SKM-1 treated with dmso at 0.1 percent for 144 hours (cell line): ENCODE results near the gene CD6.
"Not testable (repeated sequence)": the region's sequence is repeated elsewhere in the genome, so short reads cannot be mapped to it uniquely, and the experiment has no call there.

Source experiments
- DNase-seq: peaks from one replicate; lab custom pipeline; 2025; ENCODE audit not compliant: unreplicated experiment; lab: John Stamatoyannopoulos, UW

Gene CD6

DNA sequence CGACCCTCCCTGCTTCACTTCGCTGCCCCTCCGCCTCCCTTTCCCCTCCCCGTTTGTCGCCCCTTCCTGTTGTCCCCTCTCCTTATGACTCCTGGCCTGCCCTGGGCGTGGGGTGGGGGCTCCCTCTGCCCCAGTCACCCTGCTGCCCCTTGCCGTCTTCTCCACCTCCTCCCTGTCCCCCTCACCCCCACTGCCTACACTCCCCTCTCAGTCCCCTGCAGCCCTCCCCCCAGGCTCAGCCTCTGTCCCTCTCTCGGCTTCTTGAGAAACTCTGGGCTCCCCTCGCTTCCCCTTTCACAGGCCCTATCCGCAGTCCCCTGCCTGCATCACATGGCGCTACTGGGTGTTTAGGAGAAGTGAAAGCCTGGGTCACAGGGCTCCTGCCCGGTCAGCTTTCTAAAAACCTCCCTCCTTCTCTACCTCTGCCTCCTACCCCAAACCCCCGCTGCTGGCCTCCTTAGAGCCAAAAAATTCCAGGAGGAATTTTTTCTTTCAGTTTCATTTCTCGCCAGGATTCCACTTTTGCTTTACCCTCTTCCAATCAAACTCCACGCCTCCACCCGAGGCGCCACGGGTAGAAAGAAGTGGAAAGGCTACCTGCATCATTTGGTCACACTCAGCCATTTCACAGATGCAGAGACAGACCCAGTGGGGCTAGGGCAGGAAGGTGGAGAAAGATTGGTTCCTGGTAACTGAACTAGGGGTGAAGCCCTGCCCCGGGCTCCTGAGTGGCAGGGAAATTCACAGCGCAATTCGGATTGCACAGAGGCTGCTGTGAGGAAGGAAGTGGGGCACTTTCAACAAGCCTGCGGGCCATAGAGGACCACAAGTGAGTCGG is 19.4 kb upstream of the CD6 start, which contains the start of gene SLC15A3:
Gene SLC15A3, minus strand, starts transcription at position 273 of the 838 bp plus-strand sequence. CDS start 625 bp downstream, outside the sequence.
- DNase-seq, result peak; percentile 94

DNA sequence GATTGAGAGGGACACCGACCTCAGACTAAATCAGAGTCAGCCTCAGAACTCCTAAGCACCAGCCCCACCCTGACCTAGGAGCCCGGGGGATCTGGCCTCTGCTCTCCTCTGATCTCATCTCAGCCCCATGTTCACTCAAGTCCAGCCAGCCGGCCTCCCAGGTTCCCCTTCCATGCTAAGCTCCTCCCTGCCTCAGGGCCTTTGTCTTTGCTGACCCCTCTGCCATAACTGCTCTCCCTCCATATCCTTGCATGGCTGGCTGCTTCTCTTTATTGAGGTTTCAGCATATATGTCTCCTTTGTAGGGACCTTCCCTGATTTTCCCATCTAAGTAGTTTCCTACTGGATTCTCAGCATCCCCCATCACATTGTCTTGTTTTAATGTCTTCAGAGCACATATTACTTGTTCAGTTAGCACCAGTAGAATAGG is 18.7 kb upstream of the CD6 start:
- no peak for DNase-seq

DNA sequence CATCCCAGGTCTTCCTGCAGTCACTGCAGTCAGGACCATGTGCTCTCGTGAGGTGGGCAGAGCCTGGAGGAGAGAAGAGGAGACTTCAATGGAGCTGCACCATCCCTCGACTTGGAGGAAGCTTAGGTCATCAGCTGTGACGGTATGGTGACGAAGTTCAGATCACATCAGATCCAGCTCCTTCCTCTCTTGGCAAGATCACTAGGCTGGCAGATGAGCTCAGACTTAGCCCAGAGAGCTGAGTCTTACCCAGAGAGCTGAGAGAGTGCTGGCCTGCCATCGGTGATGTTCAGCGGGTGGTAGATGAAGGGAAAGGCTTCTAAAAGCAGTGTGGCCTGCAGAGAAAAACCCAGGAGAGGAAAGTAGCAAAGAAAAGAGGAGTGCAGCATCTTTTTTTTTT is 17.7 kb upstream of the CD6 start:
- DNase-seq, result no peak

DNA sequence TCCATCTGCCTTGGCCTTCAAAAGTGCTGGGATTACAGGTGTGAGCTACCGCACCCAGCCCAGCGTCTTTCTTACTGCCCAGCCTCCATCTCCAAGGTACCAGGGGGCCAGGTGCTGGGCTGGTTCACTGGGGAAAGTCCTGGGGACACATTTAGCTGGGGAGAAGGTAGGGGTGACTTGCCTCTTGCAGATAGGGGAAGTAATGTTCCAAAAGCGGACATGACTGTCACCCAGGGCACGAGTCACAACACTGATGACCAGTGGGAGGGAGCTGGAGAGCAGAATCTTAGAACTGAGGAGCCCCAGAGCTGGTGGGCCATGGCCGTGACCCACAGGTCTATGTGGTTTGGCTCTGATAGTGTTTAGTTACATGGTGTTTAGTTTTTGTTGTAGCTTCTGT is 17.1 kb upstream of the CD6 start:
- DNase-seq, result no peak

DNA sequence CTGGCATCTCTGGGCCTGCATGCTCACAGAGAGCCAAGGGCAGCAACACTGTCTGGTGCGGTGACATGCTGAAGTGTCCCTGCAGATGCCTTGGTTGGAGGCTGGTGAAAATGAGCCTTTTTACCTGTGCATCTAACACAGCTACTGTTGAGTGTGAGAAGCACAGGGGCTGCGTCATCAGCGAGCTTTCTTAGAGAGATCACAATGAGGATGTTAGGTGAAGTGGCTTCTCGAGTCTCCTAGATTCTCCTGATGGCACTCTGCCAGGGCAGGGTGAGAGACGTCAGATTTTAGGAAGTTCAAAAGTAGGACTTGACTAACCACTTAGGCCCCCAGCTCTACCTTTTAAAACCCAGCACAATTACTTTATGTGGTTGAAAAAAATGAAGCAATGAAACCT is 15.9 kb upstream of the CD6 start:
- DNase-seq, result no peak

DNA sequence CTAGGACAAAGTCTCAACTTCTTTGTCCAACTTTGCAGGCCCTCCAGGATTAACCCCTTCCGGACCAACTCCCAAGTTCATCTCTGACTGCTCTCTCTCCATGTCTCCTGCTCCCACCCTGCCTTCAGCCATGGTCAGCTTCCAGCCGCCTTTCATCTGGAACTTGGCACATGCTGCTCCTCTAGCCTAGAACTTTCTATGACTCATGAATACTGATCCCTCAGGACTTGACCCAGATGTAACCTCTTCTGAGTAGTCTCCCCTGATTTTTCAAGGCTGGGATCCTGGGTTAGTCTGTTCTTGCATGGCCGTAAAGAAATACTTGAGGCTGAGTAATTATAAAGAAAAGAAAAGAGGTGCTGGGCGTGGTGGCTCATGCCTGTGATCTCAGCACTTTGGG is 14.3 kb upstream of the CD6 start:
- no peak for DNase-seq

DNA sequence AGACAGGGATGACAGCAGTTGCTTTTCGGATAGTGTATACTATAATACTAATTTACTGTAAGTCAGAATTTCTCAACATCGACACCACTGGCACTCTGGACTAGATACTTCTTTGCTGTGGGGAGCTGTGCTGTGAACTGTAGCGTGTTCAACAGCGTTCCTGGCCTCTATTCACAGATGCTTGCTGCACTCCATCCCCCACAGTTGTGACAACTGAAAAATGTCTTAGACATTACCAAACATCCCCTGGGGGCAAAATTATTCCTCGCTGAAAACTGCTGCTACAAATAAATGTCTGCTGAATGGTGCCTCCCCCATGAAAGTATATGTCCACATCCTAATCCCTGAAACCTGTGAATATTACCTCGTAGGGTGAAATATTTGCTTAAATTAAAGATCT is 12.0 kb upstream of the CD6 start:
- no peak for DNase-seq

DNA sequence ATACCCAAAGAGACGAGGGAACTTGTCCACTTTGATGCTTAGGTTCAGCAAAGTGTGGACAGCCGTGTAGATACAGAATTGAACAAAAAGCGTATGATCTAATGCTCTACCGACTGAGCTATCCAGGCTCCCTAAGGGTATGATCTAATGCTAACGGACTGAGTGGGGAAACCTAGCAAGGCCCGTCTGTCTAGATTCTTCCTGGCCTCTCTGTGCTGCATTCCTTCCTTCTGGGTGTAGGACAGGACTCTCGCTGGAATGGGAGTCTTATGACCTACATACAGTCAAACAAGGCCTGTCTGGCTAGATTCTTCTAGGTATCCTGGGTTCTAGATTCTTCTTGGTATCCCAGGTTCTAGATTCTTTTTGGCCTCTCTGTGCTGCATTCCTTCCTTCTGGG is 11.1 kb upstream of the CD6 start:
- no peak for DNase-seq

DNA sequence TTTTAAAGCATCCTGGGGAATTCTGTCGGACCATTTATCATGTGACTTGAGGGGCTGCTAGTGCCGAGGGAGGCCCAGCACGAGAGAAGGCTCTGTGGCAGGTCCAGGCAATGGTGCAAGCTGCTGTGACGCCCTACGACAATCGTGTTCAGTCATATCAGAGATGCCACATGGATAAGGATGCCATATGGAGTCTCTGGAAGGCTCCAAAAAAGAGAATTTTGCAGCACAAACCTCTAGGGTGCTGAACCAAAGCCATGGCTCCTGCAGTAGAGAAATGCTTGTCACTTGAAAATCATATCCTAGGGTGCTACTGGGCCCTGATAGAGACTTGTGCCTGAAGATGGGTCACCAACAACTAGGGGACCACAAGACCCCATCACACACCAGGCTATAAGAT is 6.7 kb upstream of the CD6 start:
- no peak for DNase-seq

DNA sequence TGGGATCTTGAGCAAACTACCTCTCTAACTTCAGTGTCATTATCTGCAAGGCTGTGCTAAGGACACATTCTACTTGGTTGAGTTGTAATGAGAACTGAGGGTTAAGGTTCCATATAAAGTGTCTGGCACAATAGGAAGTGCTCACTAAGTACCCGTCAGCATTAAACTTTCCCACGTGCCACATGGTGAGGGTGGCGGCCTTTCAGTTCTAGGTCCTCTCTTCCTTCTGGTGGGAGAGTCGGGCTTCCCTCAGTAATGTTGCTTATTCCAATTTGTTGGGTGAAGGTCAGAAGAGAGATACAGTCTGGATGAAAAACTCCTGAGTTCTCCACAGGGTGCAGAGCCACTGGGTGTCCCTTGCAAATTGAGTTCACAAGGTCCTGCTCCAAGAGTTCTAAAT is 4.6 kb upstream of the CD6 start:
- DNase-seq, result no peak

DNA sequence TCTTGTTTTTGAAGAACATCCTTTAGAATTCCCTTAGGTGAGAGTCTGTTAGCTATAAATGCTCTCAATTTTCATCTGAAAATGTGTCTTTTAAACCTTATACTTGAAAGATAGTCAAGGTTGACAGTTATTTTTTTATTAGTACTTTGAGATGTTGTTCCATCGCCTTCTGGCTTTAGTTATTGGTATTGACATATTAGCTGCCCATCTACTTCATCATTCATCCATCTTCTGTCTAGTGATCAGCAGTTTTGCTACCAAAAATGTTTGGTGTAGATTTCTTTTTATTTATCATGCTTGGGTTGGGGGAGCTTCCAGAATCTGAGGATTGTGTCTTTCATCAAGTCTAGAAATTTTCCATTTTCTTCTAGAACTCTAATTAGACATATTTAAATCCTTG is 3.3 kb upstream of the CD6 start:
- no peak for DNase-seq

DNA sequence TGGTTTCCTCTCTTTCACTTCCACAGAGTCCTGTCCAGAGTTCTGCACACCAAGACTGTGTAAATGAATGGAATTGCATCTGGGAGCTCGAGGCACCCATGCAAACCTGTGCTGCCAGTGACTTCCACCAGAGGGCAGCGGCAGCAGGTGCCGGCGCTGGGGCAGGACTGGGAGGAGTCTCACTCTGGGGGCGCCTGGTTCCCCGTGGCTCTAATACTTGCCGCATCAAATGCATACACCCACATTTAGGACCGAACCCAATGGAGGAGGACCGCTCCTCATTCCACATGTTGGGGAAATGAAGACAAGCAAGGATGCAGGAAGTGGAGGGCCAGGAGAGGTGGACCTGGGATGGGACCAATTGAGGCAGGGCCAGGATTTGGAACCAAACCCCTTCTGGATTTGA is 1.1 kb upstream of the CD6 start:
- DNase-seq, result peak; percentile 45

DNA sequence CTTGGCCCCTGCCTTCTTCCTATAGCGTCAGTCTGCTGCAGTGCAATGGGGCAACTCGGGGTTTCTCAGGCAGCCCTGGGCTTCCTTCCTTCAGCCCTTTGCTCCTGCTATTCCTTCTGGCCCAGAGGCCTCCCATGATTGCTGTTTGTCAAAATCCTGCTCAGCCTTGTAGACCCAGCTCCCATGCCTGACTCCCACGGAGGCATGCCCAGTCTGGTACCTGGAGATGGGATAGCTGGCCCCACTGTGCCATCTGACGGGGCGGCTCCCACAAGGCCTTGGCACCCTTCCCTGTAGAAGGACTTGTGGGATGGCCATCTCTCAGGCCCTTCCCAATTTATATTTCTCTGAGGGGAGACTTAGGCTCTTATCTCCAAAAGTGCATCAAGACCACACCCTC is 590 bp upstream of the CD6 start:
- DNase-seq, result no peak

DNA sequence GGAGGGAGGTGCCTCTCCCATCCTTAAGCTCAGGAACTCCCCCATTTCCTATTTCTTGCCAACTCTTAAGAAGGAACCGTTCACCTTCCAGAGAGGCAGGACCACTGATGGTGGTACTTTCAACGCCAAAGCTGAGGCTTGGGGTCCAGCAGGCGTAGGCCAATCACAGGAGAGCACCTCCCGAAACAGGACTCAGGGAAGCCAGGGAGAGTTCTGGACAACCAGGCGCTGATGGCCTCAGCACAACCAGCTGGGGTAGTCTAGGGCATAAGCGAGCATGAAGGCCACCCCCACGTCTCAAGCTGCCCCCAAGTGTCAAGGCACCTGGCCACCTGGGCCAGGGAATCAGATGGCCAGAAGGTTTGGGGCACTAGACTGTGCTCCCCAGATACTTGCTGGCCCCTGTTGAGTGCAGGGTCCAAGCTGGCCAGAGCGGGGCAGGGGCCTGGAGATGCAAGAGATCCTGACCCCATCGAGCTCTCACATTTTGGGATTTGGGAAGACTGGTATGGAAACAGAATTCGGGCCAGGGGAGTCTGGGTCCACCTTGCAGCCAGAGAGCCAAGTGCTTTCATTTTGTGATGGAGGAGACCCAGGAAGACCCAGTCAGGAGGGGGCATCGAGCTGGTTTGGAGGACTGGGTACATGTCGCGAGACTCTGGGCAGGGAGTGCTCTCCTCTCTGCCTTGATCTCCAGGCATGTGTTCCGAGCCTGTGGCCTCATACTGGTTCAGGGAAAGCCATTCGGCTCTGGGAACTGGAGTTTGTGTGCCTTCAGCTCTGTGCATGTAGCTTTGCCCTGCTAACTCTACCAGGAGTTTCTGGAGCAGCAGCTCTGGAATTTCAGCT is 926 bp downstream of the CD6 start:
- no peak for DNase-seq

DNA sequence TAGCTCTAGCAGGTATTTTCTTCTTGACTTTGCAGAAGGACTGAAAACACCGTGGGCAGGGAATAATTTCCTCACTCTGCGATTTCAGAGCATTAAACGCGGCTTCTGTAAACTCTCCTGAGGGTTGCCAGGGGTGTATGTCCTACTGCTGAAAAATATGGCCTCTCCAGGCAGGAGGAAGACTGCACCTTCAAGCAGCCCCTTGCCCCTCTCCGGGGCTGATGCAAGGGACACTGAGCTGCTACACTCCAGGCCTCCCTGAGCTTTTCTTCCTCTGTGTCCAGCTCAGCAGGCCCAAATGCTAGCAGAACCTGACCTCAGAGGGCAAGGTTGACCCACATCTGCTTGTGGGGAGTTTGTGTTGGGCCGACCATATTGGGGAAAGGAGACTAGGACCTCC is 2.2 kb downstream of the CD6 start:
- DNase-seq, result no peak

DNA sequence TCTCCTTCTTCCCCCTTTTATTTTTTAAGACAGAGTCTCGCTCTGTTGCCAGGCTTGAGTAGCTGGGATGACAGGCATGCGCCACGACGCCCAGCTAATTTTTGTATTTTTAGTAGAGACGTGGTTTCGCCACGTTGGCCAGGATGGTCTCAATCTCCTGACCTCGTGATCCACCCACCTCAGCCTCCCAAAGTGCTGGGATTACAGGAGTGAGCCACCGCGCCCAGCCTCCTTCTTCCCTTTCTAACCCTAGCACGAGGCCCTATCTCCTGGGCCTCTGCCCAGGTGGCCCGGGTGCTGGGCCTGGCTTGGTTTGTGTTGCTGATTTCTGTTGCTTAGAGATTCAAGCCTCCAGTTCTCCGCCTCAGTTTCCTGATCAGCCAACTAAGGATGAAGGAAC is 2.8 kb downstream of the CD6 start:
- DNase-seq, result not testable (repeated sequence)

DNA sequence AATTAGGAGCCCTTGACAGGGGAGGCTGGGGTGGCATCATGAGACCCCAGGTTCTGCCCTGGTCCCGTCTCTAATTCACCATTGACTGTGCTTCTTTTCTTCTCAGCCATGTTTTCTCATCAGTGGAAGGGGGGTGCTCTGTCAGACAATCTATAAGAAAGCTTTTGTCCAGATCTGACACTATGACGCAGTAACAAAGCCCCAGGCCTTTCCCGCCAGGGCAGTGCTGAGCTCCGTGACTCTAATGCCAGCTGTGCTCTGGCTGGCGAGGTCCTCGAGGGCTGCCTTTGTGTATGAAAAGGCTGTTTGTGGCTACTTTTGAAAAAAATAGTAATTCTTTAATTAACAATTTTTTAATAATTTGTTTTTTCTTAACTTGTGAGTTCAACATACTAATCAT is 3.2 kb downstream of the CD6 start:
- DNase-seq, result no peak

DNA sequence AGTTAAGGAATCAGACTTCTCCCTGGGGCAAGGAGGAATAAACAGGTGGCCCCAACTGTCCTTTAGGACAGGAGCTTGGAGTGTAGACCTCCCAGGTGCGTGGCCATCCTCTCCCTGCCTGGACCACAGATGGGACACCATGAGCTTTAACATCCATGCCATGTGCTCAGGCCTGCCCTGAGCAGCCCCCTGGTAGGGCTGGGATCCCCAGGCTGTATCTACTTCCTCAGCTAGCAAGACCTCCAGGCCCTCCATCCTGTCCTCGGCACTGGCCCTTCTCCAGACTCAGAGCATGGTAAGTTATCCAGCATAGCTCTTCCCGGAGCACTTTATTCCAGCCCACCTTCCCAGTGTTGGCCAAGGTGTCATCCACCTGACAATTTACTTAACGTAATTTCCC is 5.7 kb downstream of the CD6 start:
- DNase-seq, result no peak

DNA sequence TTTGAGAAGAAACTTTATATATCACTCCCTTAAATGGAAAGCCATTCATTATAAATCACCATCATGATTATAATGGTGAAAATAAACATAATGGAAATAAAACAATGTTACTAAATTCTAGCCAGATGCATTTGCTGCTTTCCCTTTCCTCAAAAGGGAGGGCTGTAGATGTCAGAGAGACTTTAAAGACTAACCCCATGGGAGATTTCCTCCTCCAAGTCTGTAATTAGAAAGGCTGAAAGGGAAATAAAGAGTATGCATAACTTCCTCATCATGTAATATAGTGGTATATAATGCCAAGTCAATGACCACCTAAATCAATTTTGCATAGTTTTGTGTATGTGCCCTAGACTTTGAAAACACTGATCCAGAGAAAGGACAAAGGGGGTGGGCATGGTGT is 6.4 kb downstream of the CD6 start:
- no peak for DNase-seq

DNA sequence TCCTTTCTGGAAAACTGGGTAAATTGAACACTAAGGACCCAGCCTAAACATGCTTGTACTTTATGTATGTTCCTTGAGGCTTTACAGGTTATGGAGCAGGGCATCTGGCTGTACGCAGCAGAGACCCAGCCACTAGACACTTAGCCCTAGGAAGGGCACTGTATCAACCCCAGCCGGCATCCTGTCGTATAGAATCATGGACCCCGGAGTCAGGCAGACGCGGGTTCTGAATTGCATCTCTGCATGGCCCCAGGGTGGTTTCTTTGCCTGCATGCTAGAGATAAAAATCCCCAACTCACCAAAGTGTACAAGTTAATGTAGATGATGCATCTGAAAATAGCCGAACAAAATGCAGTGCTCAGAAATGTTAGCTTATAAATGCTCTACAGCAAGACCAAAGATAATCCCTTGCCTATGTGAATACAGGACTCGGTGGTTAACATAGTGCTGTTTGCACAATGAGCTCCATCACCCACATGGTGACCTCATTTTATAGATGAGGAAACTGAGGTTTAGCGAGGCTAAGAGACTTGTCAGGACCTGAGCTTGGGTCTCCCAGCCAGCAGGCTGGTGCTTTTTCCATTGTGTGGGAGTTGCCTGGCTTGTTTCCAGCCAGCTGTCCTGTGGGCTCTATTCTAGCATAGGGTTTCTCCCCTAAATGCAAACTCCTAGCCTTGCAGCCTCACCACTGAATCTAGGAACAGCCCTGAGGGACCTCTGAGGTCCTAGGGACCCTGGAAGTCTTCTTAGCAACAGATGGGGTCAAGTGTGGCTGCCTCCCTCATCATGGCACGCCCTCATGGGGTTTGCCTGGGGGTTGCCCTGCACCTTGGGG is 7.3 kb downstream of the CD6 start:
- DNase-seq, result peak; percentile 96

DNA sequence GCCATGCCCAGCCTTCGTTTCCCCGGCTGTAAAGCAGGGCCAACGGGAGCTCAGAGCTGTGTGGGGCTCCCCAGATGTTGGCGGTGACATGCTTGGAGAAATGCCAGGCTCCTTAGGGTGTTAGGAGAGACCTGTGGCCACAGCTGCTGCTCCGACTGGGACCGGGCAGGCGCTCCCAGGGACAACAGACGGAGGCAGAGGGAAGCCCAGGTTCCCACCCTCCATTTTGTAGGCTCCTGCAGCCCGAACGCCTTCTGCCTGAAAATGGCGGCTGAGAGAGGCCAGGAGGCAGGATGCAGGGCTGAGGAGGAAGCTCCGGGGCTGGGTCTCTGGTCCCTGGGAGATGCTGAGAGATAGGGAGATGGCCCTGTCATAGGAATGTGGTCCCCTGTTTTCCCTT is 10.0 kb downstream of the CD6 start:
- DNase-seq, result no peak
